GM18517 (cell line): ENCODE data around the gene BMPR1A.

ENCODE experiments used
- ATAC-seq: cut with Tn5 transposase; IDR thresholded peaks from one replicate; pipeline ENCODE4 v1.9.1; 2021; ENCODE audit warnings: mild to moderate bottlenecking, moderate library complexity; ENCODE audit not compliant: unreplicated experiment

BMPR1A gene

GRCh38 chr10:86759073-86759672 lies 2.8 kb downstream of the BMPR1A start:
- no peak for ATAC-seq

GRCh38 chr10:86763404-86763803 lies 7.0 kb downstream of the BMPR1A start:
- ATAC-seq, result no peak

- ATAC-seq, result no peak
Observed at GRCh38 chr10:86765548-86765947, 9.1 kb downstream of the BMPR1A start.

GRCh38 chr10:86768412-86769062 lies 12.1 kb downstream of the BMPR1A start:
- no peak for ATAC-seq

GRCh38 chr10:86769991-86770390 lies 13.6 kb downstream of the BMPR1A start:
- no peak for ATAC-seq

- ATAC-seq, result no peak
Observed at GRCh38 chr10:86770412-86770960, 14.1 kb downstream of the BMPR1A start.

GRCh38 chr10:86773498-86773897 lies 17.1 kb downstream of the BMPR1A start:
- ATAC-seq, result no peak

- ATAC-seq, result peak; percentile 56
Observed at GRCh38 chr10:86775056-86775869, 18.8 kb downstream of the BMPR1A start.

GRCh38 chr10:86775870-86776180 lies 19.4 kb downstream of the BMPR1A start:
- no peak for ATAC-seq

- ATAC-seq, result no peak
Observed at GRCh38 chr10:86779220-86780017, 23.0 kb downstream of the BMPR1A start.

- ATAC-seq, result peak; percentile 59
Observed at GRCh38 chr10:86782701-86783418, 26.4 kb downstream of the BMPR1A start.

GRCh38 chr10:86785037-86785436 lies 28.6 kb downstream of the BMPR1A start:
- ATAC-seq, result no peak

GRCh38 chr10:86785968-86786367 lies 29.5 kb downstream of the BMPR1A start:
- no peak for ATAC-seq

GRCh38 chr10:86786368-86786767 lies 29.9 kb downstream of the BMPR1A start:
- ATAC-seq, result no peak

GRCh38 chr10:86790394-86790793 lies 34.0 kb downstream of the BMPR1A start:
- no peak for ATAC-seq

GRCh38 chr10:86792461-86793167 lies 36.2 kb downstream of the BMPR1A start:
- ATAC-seq, result no peak

GRCh38 chr10:86793696-86794095 lies 37.3 kb downstream of the BMPR1A start:
- ATAC-seq, result no peak

GRCh38 chr10:86795353-86795752 lies 38.9 kb downstream of the BMPR1A start:
- no peak for ATAC-seq

- ATAC-seq, result no peak
Observed at GRCh38 chr10:86798025-86798424, 41.6 kb downstream of the BMPR1A start.

- no peak for ATAC-seq
Observed at GRCh38 chr10:86798611-86799010, 42.2 kb downstream of the BMPR1A start.
